Gastroesophageal sphincter (tissue), 3 donors: ENCODE measurements around the gene TMEM117.

Source experiments
- POLR2A ChIP-seq, 2 donors: fragments of 450-650 bp; IDR thresholded peaks; one replicate each; pipeline ENCODE4 v1.6.1; 2017; ENCODE audit warnings: antibody characterized with exemption in 2 of 2, mild to moderate bottlenecking in 2 of 2, moderate library complexity in 1 of 2
- POLR2AphosphoS5 ChIP-seq: sonication (generic); formaldehyde crosslinking; IDR thresholded peaks from one replicate; pipeline ENCODE4 v1.6.1; 2017; ENCODE audit warnings: antibody characterized with exemption
- TF ChIP-seq, protein P1 (sequence below), 4 experiments: fragments of 200-600 bp in 2 of 4; fragments of 450-650 bp in 2 of 4; sonication (generic) in 1 of 4; IDR thresholded peaks; one replicate each; pipeline ENCODE4 v1.5.1; 2017 to 2019; ENCODE audit warnings: antibody characterized with exemption in 4 of 4, mild to moderate bottlenecking in 2 of 4, moderate library complexity in 2 of 4

DNA sequence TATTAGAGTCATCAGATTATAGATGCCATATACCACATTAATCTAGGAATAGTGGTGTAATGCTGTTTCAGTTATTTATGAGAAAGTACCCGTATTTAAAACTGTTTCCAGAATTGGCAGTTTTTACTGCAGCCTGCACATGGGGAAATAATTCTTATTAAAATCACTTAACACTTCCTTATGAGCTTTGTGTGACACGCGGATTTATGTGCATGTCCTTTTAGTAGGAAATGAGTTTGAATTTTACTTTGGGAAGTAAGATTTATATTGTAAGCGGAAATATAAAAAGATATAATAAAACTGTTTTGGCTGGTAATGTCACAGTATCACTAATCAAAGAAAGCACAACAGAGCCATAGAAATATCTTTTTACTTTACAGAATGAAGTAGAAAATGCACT, 132.9 kb downstream of the TMEM117 start:
- TF ChIP-seq, protein P1, sequence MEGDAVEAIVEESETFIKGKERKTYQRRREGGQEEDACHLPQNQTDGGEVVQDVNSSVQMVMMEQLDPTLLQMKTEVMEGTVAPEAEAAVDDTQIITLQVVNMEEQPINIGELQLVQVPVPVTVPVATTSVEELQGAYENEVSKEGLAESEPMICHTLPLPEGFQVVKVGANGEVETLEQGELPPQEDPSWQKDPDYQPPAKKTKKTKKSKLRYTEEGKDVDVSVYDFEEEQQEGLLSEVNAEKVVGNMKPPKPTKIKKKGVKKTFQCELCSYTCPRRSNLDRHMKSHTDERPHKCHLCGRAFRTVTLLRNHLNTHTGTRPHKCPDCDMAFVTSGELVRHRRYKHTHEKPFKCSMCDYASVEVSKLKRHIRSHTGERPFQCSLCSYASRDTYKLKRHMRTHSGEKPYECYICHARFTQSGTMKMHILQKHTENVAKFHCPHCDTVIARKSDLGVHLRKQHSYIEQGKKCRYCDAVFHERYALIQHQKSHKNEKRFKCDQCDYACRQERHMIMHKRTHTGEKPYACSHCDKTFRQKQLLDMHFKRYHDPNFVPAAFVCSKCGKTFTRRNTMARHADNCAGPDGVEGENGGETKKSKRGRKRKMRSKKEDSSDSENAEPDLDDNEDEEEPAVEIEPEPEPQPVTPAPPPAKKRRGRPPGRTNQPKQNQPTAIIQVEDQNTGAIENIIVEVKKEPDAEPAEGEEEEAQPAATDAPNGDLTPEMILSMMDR (IDR thresholded peaks at IDR 0.05), result no peak
- TF ChIP-seq POLR2AphosphoS5 (no peak), POLR2A (IDR thresholded peaks at IDR 0.05) (no peak)
